Stimulated activated naive CD8-positive, alpha-beta T cell treated with anti-CD3 and anti-CD28 coated beads, Interleukin-15, amount 100 ng/mL, for 72 hours (primary cell): Measurements from ENCODE around the gene MMP11.
A peak's percentile ranks its signal among the peaks of the same experiment; 100 is the strongest.

Experiments
- ATAC-seq: fragments of 150-1000 bp; cut with Tn5 transposase; 2 replicates; pipeline ENCODE4 v1.10.0; 2021; ENCODE audit warnings: mild to moderate bottlenecking, moderate library complexity
- DNase-seq, 2 donors: peaks; one replicate each; pipeline ENCODE4 v3.0.0; 2021 to 2022
- H3K27ac Mint-ChIP-seq, 2 donors: one replicate each; pipeline ENCODE4 v1.8.0; 2022; ENCODE audit warnings: mild to moderate bottlenecking in 2 of 2, mixed read lengths in 2 of 2, moderate library complexity in 2 of 2
- H3K27me3 Mint-ChIP-seq: one replicate; pipeline ENCODE4 v1.8.0; 2022; ENCODE audit warnings: mixed read lengths
- H3K4me1 Mint-ChIP-seq: one replicate; pipeline ENCODE4 v1.8.0; 2022; ENCODE audit warnings: mild to moderate bottlenecking, mixed read lengths
- H3K4me3 Mint-ChIP-seq, 2 donors: one replicate each; pipeline ENCODE4 v1.8.0; 2022; ENCODE audit warnings: mild to moderate bottlenecking in 2 of 2, mixed read lengths in 2 of 2, moderate library complexity in 1 of 2
- H3K9me3 Mint-ChIP-seq, 2 donors: one replicate each; pipeline ENCODE4 v1.8.0; 2022; ENCODE audit warnings: mixed read lengths in 2 of 2

Gene MMP11

DNA sequence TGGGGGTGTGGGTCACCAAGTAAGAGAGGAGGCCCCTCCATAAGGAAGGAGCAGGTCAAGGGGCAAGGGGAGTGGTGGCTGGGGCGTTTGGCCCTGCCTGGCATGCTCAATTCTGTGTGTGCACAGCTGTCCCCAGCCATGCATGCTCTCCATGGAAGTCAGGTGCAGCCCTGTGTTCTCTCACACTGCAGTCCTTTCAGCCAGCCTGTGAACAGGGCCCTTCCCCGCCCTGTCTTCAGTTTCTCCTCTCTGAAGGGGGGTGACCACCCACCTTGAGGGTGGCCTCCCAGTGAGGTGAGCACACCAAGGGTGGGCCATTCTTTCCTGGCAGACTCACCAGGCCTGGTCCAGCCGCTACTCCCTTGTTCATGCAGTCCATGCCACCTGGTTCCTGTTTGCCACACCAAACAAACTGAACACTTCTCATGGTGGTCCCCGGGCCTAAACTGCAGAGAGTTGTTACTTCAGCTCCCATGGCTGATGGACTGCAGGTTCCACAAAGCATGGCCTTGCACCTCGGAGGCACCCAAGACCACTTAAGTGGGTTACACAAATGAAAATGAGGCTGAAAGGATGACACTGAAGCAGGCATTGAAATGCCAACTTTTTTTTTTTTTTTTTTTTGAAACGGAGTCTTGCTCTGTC is 3.2 kb upstream of the MMP11 start:
- H3K4me1 Mint-ChIP-seq: peaks cover 68% of the 10 kb centered on the region
- no peak for DNase-seq
- no peaks in the 10 kb centered on the region for H3K9me3 Mint-ChIP-seq
- ATAC-seq: no peak
- peaks cover 7% of the 10 kb centered on the region for H3K27me3 Mint-ChIP-seq
- H3K4me3 Mint-ChIP-seq: no peak overlapping the region
- no peak overlapping the region for H3K27ac Mint-ChIP-seq

- Mint-ChIP-seq H3K27me3 (peaks cover 7% of the 10 kb centered on the region), H3K9me3 (no peaks in the 10 kb centered on the region), H3K27ac (no peak overlapping the region), H3K4me1 (peaks cover 43% of the 10 kb centered on the region), H3K4me3 (peak overlapping the region; percentile 72 to 75)
- DNase-seq (no peak), ATAC-seq (no peak)
Observed at GRCh38 chr22:23772315-23772648, 367 bp upstream of the MMP11 start.

GRCh38 chr22:23773483-23774113 is 949 bp downstream of the MMP11 start:
- ATAC-seq (no peak), DNase-seq (no peak)
- H3K27ac Mint-ChIP-seq: no peak overlapping the region
- peaks cover 7% of the 10 kb centered on the region for H3K27me3 Mint-ChIP-seq
- no peaks in the 10 kb centered on the region for H3K9me3 Mint-ChIP-seq
- H3K4me3 Mint-ChIP-seq: peak overlapping the region; percentile 0 to 46
- peaks cover 35% of the 10 kb centered on the region for H3K4me1 Mint-ChIP-seq

DNA sequence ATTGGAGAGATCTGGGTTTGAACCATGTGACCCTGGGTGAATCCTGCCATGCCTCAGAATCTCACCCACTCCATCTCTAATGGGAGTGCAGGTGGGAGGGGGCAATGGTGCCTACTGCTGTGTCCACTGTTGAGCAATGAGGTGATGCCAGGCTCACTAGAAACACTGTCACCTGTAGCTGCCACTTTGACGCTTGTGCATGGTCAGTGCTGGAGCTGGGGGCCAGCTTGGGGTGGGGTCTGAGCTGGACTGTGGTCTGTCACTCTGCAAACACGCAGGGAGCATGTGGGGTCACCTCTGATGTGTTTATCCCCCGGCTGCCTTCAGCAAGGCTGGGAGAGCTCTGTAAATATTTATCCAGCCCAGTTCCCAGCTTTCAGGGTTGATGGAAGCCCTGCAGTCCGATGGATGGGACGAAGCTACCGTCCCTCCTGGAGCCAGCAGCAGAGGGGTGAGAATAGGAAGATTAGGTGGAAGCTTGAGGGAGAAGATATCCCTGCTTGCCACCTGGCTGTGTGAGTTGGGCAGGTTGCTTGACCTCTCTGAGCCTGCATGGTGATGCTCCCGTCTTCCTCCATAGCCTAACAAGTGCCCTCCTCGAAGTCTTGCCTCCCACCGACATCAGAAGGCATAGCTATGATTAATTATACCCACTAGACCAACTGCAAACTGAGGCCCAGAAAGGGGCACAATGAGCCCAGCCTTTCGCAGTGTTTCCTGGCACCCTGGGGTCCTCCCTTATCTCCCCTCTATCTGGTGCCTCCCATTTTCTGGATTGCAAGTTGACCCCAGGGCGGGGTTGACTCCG is 1.7 kb downstream of the MMP11 start:
- Mint-ChIP-seq H3K27ac (no peak overlapping the region), H3K4me3 (no peak overlapping the region), H3K27me3 (peaks cover 7% of the 10 kb centered on the region), H3K9me3 (no peaks in the 10 kb centered on the region), H3K4me1 (peaks cover 29% of the 10 kb centered on the region)
- ATAC-seq (no peak), DNase-seq (no peak)

GRCh38 chr22:23774922-23775436 is 2.3 kb downstream of the MMP11 start:
- Mint-ChIP-seq H3K27me3 (peaks cover 7% of the 10 kb centered on the region), H3K9me3 (no peaks in the 10 kb centered on the region), H3K4me1 (peaks cover 24% of the 10 kb centered on the region), H3K27ac (peak overlapping the region in 1 of 2 donors; percentile 69), H3K4me3 (no peak overlapping the region)
- no peak for ATAC-seq
- DNase-seq: no peak

DNA sequence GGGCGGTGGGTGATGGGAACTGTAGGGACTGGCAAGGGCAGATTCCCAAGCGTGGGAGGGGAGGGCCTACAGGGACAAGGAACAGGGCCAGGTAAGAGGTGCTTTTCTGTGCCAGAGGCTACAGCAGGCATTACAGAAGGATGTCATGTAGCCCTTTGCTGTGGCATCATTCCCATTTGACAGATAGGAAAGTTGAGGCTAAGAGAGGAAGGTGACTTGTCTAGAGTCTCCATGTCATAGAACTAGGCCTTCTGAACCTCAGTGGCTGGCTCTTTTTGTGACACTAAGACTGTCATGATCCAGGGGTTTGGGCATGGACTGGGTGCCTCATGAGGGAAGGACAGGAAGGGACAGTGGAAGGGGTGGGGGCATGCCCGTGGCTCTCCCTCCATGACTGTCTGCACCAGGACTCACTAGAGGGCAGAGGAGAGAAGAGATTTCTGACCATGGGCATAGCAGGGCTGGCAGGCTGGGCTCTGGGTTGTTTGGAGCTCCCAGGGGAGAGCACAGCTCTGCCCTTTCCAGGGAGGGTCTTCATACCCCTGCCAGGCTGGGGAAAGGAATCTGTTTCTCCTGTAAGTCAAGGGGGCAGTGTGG is 3.2 kb downstream of the MMP11 start:
- H3K27ac Mint-ChIP-seq: no peak overlapping the region
- ATAC-seq: no peak
- DNase-seq: no peak

DNA sequence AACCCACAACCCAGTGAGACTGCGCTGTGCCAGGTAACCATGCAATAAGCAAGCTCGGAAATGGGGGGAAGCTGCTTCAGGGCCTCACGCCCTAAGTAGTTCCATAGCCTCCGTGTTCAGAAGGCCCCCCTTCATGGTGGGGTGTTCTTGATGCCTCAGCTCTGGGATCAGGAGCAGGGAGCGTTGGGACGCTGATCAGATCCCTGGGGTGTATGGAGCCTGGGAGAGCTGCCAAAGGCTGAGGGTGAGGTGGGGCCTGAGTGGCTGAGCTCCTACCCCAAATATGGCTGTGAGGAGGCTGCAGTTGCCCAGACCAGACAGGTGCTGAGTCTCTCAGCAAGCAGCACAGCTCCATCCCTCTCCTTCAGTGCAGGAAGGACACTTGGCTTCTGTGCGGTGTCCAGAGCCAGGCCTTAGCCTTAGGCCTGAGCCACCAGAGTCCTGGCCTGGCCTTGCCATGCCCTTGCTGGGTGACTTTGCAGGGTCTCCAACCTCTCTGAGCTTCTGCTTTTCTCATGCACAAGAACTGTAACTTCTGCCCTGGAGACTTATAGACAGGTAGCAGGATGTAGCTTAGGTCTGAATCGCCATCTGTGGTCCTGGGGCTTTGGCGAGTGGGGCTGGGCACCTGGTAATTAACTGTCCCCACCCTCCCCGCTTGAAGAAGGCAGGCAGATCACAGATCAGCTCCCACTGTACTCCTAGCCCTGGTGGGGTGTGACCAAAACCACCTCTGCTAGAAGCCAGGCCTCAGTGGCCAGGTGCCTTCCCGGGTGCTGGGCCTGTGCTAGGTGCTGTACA is 5.3 kb downstream of the MMP11 start:
- no peak overlapping the region for H3K4me3 Mint-ChIP-seq
- DNase-seq (no peak), ATAC-seq (no peak)
- peaks cover 5% of the 10 kb centered on the region for H3K4me1 Mint-ChIP-seq
- no peak overlapping the region for H3K27ac Mint-ChIP-seq
- H3K27me3 Mint-ChIP-seq: peaks cover 5% of the 10 kb centered on the region
- no peaks in the 10 kb centered on the region for H3K9me3 Mint-ChIP-seq

More for the DNA sequence above, 3.2 kb downstream of the MMP11 start:
- Mint-ChIP-seq H3K4me1 (peaks cover 18% of the 10 kb centered on the region), H3K4me3 (no peak overlapping the region), H3K9me3 (no peaks in the 10 kb centered on the region), H3K27me3 (peaks cover 7% of the 10 kb centered on the region)

DNA sequence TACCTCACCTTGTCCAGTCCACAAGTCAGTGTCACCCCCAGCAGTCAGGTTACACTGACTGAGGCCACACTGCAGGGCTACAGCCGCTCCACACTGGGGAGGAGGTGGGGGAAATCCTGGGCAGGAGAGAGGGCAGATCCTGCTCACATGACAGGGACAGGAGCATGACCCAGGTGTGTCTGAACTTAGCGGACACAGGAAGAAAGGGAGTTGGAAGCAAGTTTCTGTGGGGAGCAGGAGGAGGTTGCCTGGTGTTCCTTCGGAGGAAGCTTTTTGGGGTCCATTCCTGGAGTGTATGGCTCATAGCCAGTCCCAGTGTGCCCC is 5.9 kb downstream of the MMP11 start:
- DNase-seq (no peak), ATAC-seq (no peak)
- Mint-ChIP-seq H3K27me3 (no peaks in the 10 kb centered on the region), H3K9me3 (no peaks in the 10 kb centered on the region), H3K27ac (no peak overlapping the region), H3K4me1 (no peaks in the 10 kb centered on the region), H3K4me3 (no peak overlapping the region)

DNA sequence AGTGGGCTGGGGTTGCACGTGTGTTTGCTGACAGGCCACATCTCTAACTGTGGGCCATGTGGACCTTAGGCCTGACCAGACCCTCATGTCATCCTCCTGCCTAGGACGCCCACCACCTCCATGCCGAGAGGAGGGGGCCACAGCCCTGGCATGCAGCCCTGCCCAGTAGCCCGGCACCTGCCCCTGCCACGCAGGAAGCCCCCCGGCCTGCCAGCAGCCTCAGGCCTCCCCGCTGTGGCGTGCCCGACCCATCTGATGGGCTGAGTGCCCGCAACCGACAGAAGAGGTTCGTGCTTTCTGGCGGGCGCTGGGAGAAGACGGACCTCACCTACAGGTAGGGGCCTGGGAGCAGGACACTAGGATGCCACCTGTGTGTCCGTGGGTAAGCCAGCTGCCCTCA is 6.4 kb downstream of the MMP11 start:
- no peak for DNase-seq
- H3K4me3 Mint-ChIP-seq: no peak overlapping the region
- H3K4me1 Mint-ChIP-seq: peaks cover 2% of the 10 kb centered on the region
- no peak for ATAC-seq
- no peaks in the 10 kb centered on the region for H3K9me3 Mint-ChIP-seq
- no peaks in the 10 kb centered on the region for H3K27me3 Mint-ChIP-seq
- no peak overlapping the region for H3K27ac Mint-ChIP-seq

DNA sequence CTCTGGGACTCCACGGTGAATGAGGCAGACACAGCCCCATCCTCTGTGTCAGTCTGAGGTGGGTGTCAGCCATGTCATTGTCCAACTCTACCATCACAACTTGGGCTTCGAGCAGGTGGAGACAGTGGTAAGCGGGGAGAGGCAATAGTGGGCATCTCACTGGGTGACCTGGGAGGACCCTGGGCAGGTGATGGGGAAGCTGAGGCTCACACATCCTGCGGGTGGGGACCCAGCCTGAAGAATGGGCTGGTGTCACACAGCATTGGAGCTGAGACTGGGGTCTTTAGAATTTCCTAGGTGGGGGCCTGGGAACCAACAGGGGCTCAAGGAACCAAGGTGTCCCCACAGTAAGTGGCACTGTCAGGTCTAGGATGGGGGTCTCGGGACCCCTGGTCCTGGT is 7.1 kb downstream of the MMP11 start:
- no peak overlapping the region for H3K4me3 Mint-ChIP-seq
- peaks cover 8% of the 10 kb centered on the region for H3K4me1 Mint-ChIP-seq
- H3K9me3 Mint-ChIP-seq: no peaks in the 10 kb centered on the region
- DNase-seq (no peak), ATAC-seq (no peak)
- H3K27ac Mint-ChIP-seq: peak overlapping the region; percentile 14 to 57
- no peaks in the 10 kb centered on the region for H3K27me3 Mint-ChIP-seq

DNA sequence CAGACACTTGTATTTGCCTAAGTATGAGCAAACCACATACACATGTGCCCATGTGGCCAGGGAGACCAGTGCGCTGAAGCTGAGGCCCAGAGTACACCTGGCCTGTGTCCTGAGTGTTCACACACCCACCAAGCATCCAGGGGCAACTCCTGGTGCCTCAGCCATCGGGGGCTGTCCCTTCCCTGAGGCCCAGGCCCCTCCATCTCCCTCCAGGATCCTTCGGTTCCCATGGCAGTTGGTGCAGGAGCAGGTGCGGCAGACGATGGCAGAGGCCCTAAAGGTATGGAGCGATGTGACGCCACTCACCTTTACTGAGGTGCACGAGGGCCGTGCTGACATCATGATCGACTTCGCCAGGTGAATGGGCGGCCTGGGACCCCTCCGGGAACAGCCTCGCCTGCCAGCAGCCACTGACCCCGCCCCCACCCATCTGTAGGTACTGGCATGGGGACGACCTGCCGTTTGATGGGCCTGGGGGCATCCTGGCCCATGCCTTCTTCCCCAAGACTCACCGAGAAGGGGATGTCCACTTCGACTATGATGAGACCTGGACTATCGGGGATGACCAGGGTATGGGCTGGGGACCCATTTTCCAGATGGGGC is 7.6 kb downstream of the MMP11 start:
- DNase-seq (no peak), ATAC-seq (no peak)
- H3K9me3 Mint-ChIP-seq: no peaks in the 10 kb centered on the region

GRCh38 chr22:23781065-23781464 is 8.4 kb downstream of the MMP11 start:
- ATAC-seq (no peak), DNase-seq (no peak)
- H3K4me3 Mint-ChIP-seq: no peak overlapping the region
- H3K27me3 Mint-ChIP-seq: no peaks in the 10 kb centered on the region
- no peak overlapping the region for H3K27ac Mint-ChIP-seq
- peaks cover 13% of the 10 kb centered on the region for H3K4me1 Mint-ChIP-seq
- H3K9me3 Mint-ChIP-seq: no peaks in the 10 kb centered on the region

More for the DNA sequence above, 7.6 kb downstream of the MMP11 start:
- Mint-ChIP-seq H3K4me1 (peaks cover 8% of the 10 kb centered on the region), H3K27me3 (no peaks in the 10 kb centered on the region), H3K4me3 (no peak overlapping the region), H3K27ac (no peak overlapping the region)

DNA sequence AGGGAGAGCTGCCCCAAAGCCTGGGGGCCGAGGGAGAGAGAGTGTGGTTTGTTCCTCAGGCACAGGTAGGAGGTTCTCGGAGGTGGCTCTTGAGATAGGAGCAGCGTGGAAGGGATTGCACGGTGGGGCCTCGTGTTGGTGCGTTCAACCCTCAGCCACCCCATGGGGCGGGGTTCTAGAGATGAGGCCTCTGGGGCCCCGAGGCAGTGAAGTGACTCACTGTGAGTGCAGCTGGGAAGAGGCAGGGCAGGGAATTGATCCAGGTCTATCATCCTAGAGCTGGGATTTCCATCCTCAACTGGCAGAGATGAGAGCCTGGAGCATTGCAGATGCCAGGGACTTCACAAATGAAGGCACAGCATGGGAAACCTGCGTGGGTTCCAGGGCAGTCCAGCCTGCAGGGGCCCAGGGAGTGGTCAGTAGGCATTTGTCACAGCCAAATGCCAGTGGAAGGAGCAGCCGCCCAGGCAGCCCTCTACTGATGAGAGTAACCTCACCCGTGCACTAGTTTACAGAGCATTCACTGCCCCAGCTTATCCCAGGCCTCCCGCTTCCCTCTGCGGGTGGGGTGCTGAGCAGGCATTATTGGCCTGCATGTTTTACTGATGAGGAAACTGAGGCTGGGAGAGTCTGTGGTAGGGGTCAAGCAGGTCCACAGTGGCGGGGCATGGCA is 9.0 kb downstream of the MMP11 start:
- Mint-ChIP-seq H3K9me3 (no peaks in the 10 kb centered on the region), H3K4me1 (peaks cover 19% of the 10 kb centered on the region), H3K27me3 (no peaks in the 10 kb centered on the region), H3K4me3 (no peak overlapping the region), H3K27ac (no peak overlapping the region)
- no peak for DNase-seq
- no peak for ATAC-seq

DNA sequence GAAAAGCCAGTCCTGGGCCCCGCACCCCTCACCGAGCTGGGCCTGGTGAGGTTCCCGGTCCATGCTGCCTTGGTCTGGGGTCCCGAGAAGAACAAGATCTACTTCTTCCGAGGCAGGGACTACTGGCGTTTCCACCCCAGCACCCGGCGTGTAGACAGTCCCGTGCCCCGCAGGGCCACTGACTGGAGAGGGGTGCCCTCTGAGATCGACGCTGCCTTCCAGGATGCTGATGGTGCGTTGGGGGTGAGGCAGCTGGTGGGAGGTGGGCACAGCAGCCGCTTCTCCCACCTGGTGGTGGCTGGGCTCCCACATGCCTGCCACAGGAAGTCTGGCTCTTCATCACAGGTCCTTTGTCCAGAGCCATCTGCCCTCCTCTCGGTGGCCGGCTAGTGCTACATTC is 9.6 kb downstream of the MMP11 start:
- no peaks in the 10 kb centered on the region for H3K9me3 Mint-ChIP-seq
- ATAC-seq (no peak), DNase-seq (no peak)
- H3K27ac Mint-ChIP-seq: no peak overlapping the region
- H3K4me1 Mint-ChIP-seq: peaks cover 20% of the 10 kb centered on the region
- no peaks in the 10 kb centered on the region for H3K27me3 Mint-ChIP-seq
- H3K4me3 Mint-ChIP-seq: no peak overlapping the region
